Fibroblast of the aortic adventitia (primary cell): ENCODE results near the gene CACNA1H. TPM values are rescaled to one million over a fixed set of nuclear protein-coding genes. Genes with fewer than 3 reads are reported as not detected.
A peak's percentile ranks its signal among the peaks of the same experiment; 100 is the strongest.
"Not testable (repeated sequence)": the region's sequence is repeated elsewhere in the genome, so short reads cannot be mapped to it uniquely, and the experiment has no call there.

Source experiments
- DNase-seq: peaks from one replicate; pipeline ENCODE4 v3.0.0-alpha.2; 2010; ENCODE audit warnings: low read depth
- H3K4me3 ChIP-seq: 2 replicates; pipeline ENCODE4 v1.5.1; 2011; ENCODE audit warnings: low read depth, mild to moderate bottlenecking, control low read depth, low read length, moderate library complexity
- total RNA-seq: library from RNA; depleted of rRNA; stranded (reverse); fragments of >200 nt; gene quantifications from 2 replicates; pipeline ENCODE4 v1.2.3, GENCODE V29; 2012; ENCODE audit warnings: low replicate concordance
- TF ChIP-seq, protein P1 (sequence below): IDR thresholded peaks from 2 replicates; pipeline ENCODE4 v1.5.1; 2011; ENCODE audit warnings: mild to moderate bottlenecking, low read length, control low read depth, inconsistent platforms; ENCODE audit not compliant: insufficient read depth

The CACNA1H gene
- total RNA-seq, 1 donor: not detected

DNA sequence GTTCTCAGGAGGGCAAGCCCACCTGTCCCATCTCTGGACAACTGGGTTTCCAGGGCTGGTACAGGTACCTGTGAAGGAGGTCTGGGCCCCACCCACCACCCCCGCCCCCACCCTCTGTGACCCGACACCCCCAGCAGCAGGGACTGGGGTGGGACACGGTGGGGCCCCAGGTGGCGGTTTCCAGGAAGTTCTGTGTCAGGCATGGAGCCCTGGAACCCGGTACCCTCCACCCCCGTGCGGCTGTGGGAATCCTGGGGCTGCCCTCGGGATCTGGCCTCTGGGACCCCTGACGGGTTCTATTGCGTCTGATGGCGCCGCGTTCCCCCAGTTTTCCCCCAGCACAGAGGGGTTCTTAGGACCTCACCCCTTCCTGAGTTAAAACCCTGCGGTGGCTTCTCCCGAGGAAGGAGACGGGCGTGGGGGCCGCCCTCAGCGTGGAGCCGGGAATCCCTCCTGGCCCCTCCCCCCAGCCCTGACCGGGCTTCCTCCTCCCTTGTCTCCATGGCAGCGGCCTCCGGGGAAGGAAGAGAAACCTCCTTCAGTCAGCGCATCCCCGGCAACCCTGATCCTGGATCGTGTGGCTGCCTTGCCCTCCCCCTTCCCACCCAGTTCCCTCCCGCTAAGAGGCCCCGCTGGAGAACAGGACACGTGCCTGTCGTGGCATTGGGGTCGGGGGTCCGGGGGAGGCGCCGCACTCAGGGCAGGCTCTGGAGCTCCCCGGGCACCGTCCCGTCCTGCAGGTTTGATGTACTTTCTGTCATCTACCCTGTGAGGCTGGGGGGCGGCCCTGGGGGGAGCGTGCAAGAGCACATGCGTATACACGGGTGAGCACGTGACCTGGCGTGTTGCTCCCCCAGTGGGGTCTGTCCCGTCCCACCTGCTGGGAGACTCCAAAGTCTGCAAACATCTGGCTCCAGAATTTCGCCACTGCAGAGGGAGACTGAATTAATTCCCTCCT lies 30.3 kb downstream of the CACNA1H start:
- TF ChIP-seq, protein P1, sequence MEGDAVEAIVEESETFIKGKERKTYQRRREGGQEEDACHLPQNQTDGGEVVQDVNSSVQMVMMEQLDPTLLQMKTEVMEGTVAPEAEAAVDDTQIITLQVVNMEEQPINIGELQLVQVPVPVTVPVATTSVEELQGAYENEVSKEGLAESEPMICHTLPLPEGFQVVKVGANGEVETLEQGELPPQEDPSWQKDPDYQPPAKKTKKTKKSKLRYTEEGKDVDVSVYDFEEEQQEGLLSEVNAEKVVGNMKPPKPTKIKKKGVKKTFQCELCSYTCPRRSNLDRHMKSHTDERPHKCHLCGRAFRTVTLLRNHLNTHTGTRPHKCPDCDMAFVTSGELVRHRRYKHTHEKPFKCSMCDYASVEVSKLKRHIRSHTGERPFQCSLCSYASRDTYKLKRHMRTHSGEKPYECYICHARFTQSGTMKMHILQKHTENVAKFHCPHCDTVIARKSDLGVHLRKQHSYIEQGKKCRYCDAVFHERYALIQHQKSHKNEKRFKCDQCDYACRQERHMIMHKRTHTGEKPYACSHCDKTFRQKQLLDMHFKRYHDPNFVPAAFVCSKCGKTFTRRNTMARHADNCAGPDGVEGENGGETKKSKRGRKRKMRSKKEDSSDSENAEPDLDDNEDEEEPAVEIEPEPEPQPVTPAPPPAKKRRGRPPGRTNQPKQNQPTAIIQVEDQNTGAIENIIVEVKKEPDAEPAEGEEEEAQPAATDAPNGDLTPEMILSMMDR: no peak
- DNase-seq: peak; percentile 33
- H3K4me3 ChIP-seq: no peak overlapping the region

DNA sequence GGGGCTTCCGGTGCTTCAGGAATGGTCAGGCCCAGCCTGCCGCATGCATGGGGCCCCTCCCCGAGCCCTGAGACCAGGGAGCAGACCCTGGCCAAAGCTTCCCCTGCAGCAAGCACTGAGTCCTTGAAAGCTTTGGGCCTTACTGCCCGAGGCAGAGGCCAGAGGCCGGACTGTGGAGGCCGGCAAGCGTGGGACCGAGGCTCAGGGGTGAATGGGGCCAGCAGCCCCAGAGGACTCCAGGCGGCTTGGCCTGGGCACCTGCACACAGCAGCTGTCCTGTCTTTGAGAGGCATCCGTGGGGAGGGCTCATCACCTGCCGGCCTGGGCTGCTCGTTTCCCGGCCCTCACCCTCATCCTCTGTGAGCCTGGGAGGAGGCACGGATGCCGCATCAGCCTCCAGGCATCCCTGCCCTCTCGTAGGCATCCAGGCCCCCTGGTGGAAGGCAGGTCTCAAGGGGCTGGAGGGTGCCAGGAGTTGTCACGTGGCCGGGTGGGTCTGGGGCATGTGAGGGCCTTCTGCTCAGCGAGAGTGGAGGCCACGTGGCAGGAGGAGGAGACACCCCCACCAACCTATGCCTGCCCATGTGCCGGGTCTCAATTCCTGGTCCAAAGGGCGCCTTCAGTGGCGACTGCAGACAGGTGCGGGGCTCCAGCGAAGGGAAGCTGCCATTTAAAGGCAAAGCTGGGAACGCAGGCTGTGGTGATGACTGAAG lies 31.4 kb downstream of the CACNA1H start:
- TF ChIP-seq, protein P1: no peak
- no peak overlapping the region for H3K4me3 ChIP-seq

DNA sequence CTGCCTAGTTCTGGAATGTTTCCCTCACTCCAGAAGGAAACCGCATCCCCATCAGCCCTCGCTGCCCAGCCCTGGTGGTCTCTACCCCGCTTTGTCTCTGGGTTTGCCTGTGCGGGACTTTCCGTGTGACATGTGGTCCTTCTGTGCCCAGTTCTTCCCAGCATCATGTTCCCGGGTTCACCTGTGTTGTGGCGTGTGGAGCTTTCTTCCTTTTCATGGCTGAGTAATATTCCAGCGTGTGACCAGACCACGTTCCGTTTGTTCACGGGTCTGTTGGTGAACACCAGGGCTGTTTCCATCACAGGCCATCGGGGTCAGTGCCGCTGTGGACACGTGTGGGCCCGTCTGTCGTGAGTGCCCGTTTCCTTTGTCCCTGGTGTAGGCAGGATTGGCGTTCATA lies 32.1 kb downstream of the CACNA1H start:
- DNase-seq: no peak
- H3K4me3 ChIP-seq: no peak overlapping the region
- TF ChIP-seq, protein P1: no peak

More for the DNA sequence above, 31.4 kb downstream of the CACNA1H start:
- no peak for DNase-seq

DNA sequence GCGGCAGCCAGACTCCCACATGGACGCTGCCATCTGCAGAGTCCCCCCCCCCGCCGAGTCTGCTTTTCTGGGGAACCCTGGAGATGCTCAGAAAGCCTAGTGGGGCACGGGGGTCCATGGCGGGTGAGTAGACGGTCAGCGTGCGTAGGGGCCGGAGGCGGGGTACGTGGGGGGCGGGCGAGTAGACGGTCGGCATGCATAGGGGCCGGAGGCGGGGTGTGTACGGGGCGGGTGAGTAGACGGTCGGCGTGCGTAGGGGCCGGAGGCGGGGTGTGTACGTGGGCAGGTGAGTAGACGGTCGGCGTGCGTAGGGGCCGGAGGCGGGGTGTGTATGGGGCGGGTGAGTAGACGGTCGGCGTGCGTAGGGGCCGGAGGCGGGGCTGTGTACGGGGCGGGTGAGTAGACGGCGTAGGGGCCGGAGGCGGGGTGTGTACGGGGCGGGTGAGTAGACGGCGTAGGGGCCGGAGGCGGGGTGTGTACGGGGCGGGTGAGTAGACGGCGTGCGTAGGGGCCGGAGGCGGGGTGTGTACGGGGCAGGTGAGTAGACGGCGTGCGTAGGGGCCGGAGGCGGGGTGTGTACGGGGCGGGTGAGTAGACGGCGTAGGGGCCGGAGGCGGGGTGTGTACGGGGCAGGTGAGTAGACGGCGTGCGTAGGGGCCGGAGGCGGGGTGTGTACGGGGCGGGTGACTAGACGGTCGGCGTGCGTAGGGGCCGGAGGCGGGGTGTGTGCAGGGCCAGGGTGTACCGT lies 32.7 kb downstream of the CACNA1H start:
- not testable (repeated sequence) for DNase-seq, H3K4me3 ChIP-seq

DNA sequence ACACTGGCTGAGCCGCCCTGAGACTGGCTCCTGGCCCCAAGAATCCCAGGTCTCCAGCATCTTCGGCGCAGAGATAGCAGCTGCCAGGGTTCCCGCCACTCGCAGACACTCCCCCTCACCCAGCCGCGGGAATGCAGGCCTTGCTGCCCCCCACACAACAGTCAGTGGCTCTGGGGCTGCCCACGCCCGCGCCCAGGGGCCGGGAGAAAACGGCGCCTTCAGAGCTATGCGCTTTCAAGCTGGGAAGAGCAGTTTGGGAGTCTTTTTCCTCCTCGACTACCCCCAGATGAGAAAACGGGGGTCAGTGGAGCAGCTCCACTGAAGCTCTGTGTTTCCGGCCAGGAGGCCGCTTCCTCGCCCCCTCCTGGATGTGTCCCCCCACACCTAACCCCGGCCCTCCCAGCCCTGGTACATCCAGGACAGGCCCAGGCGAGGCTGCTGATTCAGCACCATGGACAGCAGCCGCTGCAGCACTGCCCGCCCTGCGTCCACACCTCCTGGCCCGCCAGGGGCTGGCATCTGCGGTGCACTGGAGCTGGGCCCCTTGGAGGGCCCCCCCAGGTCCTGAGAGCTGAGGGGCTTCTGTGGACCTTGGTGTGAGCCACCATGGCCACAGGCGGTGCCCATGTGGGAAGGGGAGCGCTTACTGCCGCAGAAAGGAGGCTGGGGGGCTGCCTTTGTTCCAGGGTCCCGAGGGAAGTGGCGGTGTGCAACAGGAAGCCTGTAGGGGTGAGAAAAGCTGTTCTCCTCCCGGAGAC lies 35.7 kb downstream of the CACNA1H start:
- peak; percentile 34 for DNase-seq
- TF ChIP-seq, protein P1: no peak
- H3K4me3 ChIP-seq: no peak overlapping the region

DNA sequence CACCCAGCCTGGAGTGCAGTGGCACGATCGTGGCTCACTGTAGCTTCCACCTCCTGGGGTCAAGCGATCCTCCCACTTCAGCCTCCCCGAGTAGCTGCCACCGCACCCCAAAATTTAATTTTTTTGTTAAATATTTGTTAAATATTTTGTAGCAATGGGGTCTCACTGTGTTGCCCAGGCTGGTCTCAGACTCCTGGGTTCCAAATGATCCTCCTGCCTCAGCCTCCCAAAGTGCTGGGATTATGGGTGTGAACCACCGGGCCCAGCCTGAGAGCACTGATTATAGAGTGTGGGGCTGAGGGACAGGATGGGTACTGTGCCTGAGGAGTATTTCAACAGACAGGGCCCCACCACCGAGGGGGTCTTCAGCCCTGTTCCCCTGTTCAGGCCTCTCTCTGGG lies 36.5 kb downstream of the CACNA1H start:
- no peak overlapping the region for H3K4me3 ChIP-seq
- no peak for DNase-seq
- TF ChIP-seq, protein P1: no peak

DNA sequence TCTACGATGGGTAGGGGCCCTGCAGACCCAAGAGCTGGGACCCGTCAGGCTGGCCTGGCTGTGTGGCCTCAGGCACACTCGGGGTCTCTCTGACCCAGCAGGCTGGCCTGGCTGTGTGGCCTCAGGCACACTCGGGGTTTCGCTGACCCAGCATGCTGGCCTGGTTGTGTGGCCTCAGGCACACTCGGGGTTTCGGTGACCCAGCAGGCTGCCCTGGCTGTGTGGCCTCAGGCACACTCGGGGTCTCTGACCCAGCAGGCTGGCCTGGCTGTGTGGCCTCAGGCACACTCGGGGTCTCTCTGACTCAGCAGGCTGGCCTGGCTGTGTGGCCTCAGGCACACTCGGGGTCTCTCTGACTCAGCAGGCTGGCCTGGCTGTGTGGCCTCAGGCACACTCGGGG lies 37.9 kb downstream of the CACNA1H start:
- not testable (repeated sequence) for H3K4me3 ChIP-seq, DNase-seq
